Thyroid gland (tissue), 4 donors: ENCODE measurements around the gene SNX8.

Experiments
- CTCF ChIP-seq, 6 experiments: fragments of 200-600 bp in 3 of 6; fragments of 450-650 bp in 3 of 6; sonication (generic) in 3 of 6; IDR thresholded peaks; one replicate each; pipeline ENCODE4 v1.5.1; 2016 to 2019; ENCODE audit warnings: antibody characterized with exemption in 6 of 6, mild to moderate bottlenecking in 2 of 6, inconsistent platforms in 1 of 6, moderate library complexity in 1 of 6
- POLR2A ChIP-seq, 2 donors: fragments of 450-650 bp; IDR thresholded peaks; one replicate each; pipeline ENCODE4 v1.6.1; 2017; ENCODE audit warnings: antibody characterized with exemption in 2 of 2, mild to moderate bottlenecking in 2 of 2, moderate library complexity in 1 of 2

GRCh38 chr7:2299131-2299829 lies 15.0 kb downstream of the SNX8 start:
- TF ChIP-seq CTCF (IDR thresholded peaks at IDR 0.05): no peak
- no peak for TF ChIP-seq POLR2A (IDR thresholded peaks at IDR 0.05)
